Retinal pigment epithelial cell (primary cell): ENCODE results near the gene RAPGEF4.
"Not testable (repeated sequence)": the region's sequence is repeated elsewhere in the genome, so short reads cannot be mapped to it uniquely, and the experiment has no call there.

Source experiments
- DNase-seq: peaks from one replicate; pipeline ENCODE4 v3.0.0-alpha.2; 2010; ENCODE audit warnings: low read depth
- H3K4me3 ChIP-seq: 2 replicates; pipeline ENCODE4 v1.5.1; 2011; ENCODE audit warnings: mild to moderate bottlenecking, low read length, control low read depth, moderate library complexity
- CTCF ChIP-seq: conservative IDR thresholded peaks from 2 replicates; pipeline ENCODE4 v1.5.1; 2011; ENCODE audit warnings: low read depth, low read length, control low read depth, inconsistent platforms

Gene RAPGEF4

DNA sequence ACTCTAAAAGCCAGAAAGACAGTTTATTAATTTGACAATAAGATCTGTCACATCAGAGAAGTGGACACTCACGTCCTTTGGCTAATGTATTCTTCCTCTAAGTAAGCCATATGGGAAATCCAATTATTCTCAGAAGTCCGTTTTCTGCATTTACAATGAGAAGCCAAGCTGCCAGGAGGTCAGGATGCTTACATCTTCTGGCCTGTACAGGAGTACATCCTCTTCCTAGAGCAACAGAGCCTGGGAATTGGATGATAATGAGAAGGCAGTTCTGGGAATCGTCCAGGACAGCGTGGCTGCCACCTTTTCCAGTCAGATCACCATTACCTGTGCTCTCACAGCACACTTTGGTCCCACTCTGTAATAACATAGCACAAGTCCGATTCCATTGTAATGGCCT, 5.2 kb downstream of the RAPGEF4 start:
- DNase-seq = no peak
- H3K4me3 ChIP-seq = no peak overlapping the region
- TF ChIP-seq CTCF = no peak

GRCh38 chr2:172742931-172743540, 7.4 kb downstream of the RAPGEF4 start:
- no peak for TF ChIP-seq CTCF
- H3K4me3 ChIP-seq = no peak overlapping the region
- no peak for DNase-seq

- TF ChIP-seq CTCF = no peak
- DNase-seq = no peak
- H3K4me3 ChIP-seq = no peak overlapping the region
These were observed 8.3 kb downstream of the RAPGEF4 start for GRCh38 chr2:172743898-172744297.

DNA sequence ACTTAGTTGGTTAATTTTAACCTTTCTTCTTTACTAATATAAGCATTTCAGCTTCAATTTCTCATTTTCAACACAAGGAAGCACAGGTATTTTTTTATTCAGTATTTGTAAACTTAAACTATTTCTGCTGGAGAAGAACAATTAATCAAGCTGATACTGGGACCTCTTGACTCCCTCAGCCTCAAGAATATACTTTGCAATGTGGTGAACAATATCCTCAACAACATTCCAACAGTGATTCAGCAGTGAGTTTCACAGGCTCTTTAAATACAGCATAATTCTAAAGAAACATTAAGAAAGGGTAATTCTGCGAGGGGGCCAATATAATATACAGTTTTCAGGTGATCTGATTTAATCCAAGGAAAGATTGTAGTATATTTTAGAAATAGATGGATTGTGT, 10.0 kb downstream of the RAPGEF4 start:
- no peak overlapping the region for H3K4me3 ChIP-seq
- no peak for TF ChIP-seq CTCF
- DNase-seq = no peak

GRCh38 chr2:172748543-172748942, 12.9 kb downstream of the RAPGEF4 start:
- not testable (repeated sequence) for DNase-seq, H3K4me3 ChIP-seq

DNA sequence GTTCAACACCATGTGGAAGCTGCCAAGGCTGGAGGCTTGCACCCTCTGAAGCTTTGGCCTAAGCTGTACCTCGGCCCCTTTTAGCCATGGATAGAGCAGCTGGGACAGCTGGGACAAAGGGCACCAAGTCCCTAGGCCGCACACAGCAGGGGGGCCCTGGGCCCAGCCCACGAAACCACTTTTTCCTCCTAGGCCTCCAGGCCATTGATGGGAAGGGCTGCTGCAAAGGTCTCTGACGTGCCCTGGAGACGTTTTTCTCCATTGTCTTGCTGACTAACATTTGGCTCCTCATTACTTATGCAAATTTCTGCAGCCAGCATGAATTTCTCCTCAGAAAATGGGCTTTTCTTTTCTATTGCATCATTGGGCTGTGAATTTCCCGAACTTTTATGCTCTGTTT, 13.7 kb downstream of the RAPGEF4 start:
- TF ChIP-seq CTCF = no peak
- no peak for DNase-seq
- no peak overlapping the region for H3K4me3 ChIP-seq

GRCh38 chr2:172751564-172751963, 15.9 kb downstream of the RAPGEF4 start:
- DNase-seq = no peak
- no peak for TF ChIP-seq CTCF
- H3K4me3 ChIP-seq = no peak overlapping the region

DNA sequence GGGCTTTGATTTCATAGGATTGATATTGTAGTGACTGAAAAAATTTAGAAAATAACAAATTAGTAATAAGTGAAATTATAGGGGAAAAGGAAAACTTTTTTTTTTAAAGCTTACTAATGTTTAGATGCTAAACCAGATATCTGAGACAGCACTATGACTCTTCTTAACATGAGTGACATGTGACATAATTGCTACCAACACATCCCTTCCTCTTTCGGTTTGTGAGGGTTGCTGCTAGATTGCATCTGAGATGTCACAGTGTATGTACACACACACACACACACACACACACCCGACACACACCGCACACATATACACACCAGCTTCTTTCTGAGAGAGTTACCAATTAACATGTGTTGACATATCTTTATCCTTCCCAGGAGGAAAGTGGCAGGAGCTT, 18.0 kb downstream of the RAPGEF4 start:
- DNase-seq = no peak
- TF ChIP-seq CTCF = no peak
- no peak overlapping the region for H3K4me3 ChIP-seq
